OCI-LY1 (cell line): Measurements from ENCODE around the gene RCOR3.
"Not testable (repeated sequence)": the region's sequence is repeated elsewhere in the genome, so short reads cannot be mapped to it uniquely, and the experiment has no call there.

Experiments
- H2AFZ ChIP-seq: fragments of 200-600 bp; sonication (generic), shearing (Covaris generic); 2 replicates; pipeline ENCODE4 v1.6.0; 2014; ENCODE audit warnings: antibody characterized with exemption, mild to moderate bottlenecking, low read length
- H3F3A ChIP-seq: fragments of 200-600 bp; sonication (generic), shearing (Covaris generic); 2 replicates; pipeline ENCODE4 v1.6.0; 2014; ENCODE audit warnings: mild to moderate bottlenecking, antibody characterized with exemption, low read length, moderate library complexity; ENCODE audit not compliant: insufficient read depth
- H3K27ac ChIP-seq: fragments of 200-600 bp; sonication (generic); 2 replicates; pipeline ENCODE4 v1.5.1; 2014; ENCODE audit warnings: low read length, mixed run types, mild to moderate bottlenecking, low read depth; ENCODE audit not compliant: poor library complexity, severe bottlenecking
- H3K27me3 ChIP-seq: fragments of 200-600 bp; sonication (generic); 2 replicates; pipeline ENCODE4 v1.6.0; 2014; ENCODE audit warnings: antibody characterized with exemption, mild to moderate bottlenecking, low read length, moderate library complexity; ENCODE audit not compliant: insufficient read depth
- H3K36me3 ChIP-seq: fragments of 200-600 bp; sonication (generic); 2 replicates; pipeline ENCODE4 v1.6.1; 2014; ENCODE audit warnings: mild to moderate bottlenecking, antibody characterized with exemption, low read length, moderate library complexity, mixed read lengths; ENCODE audit not compliant: insufficient read depth
- H3K4me1 ChIP-seq: fragments of 200-600 bp; sonication (generic); 2 replicates; pipeline ENCODE4 v1.5.1; 2014; ENCODE audit warnings: mild to moderate bottlenecking, low read length, moderate library complexity; ENCODE audit not compliant: insufficient read depth, severe bottlenecking
- H3K4me2 ChIP-seq: fragments of 200-600 bp; sonication (generic), shearing (Covaris generic); 2 replicates; pipeline ENCODE4 v1.6.1; 2014; ENCODE audit warnings: low read length
- H3K4me3 ChIP-seq: fragments of 200-600 bp; sonication (generic); 2 replicates; pipeline ENCODE4 v1.5.1; 2014; ENCODE audit warnings: low read length, low read depth, mild to moderate bottlenecking, mixed read lengths; ENCODE audit not compliant: poor library complexity, severe bottlenecking
- H3K79me2 ChIP-seq: fragments of 200-600 bp; shearing (Covaris generic); 2 replicates; pipeline ENCODE4 v1.6.1; 2016; ENCODE audit warnings: mixed run types, low read length, mixed read lengths; ENCODE audit not compliant: insufficient read depth
- H3K9ac ChIP-seq: fragments of 200-600 bp; sonication (generic), shearing (Covaris generic); 2 replicates; pipeline ENCODE4 v1.6.1; 2014; ENCODE audit warnings: mild to moderate bottlenecking, low read length, mixed read lengths
- H3K9me2 ChIP-seq: fragments of 200-600 bp; sonication (generic), shearing (Covaris generic); 2 replicates; pipeline ENCODE4 v1.6.1; 2014; ENCODE audit warnings: low read depth, mild to moderate bottlenecking, low read length, mixed read lengths
- H3K9me3 ChIP-seq: fragments of 200-600 bp; shearing (Covaris generic); 2 replicates; pipeline ENCODE4 v1.6.1; 2014; ENCODE audit warnings: low read length, mixed read lengths
- H4K20me1 ChIP-seq: fragments of 200-600 bp; sonication (generic), shearing (Covaris generic); 2 replicates; pipeline ENCODE4 v1.6.0; 2016; ENCODE audit warnings: mild to moderate bottlenecking, low read length; ENCODE audit not compliant: insufficient read depth
- EZH2 ChIP-seq: fragments of 200-600 bp; sonication (generic), shearing (Covaris generic); IDR thresholded peaks from 2 replicates; pipeline ENCODE4 v1.8.0; 2017; ENCODE audit warnings: borderline replicate concordance, mixed run types, mild to moderate bottlenecking, antibody characterized with exemption, low read length, moderate library complexity, mixed read lengths
- TF ChIP-seq, protein P1 (sequence below): fragments of 200-600 bp; sonication (generic), shearing (Covaris generic); IDR thresholded peaks from 2 replicates; pipeline ENCODE4 v1.5.1; 2017; ENCODE audit warnings: mild to moderate bottlenecking, antibody characterized with exemption, low read length, moderate library complexity, mixed read lengths

The RCOR3 gene

DNA sequence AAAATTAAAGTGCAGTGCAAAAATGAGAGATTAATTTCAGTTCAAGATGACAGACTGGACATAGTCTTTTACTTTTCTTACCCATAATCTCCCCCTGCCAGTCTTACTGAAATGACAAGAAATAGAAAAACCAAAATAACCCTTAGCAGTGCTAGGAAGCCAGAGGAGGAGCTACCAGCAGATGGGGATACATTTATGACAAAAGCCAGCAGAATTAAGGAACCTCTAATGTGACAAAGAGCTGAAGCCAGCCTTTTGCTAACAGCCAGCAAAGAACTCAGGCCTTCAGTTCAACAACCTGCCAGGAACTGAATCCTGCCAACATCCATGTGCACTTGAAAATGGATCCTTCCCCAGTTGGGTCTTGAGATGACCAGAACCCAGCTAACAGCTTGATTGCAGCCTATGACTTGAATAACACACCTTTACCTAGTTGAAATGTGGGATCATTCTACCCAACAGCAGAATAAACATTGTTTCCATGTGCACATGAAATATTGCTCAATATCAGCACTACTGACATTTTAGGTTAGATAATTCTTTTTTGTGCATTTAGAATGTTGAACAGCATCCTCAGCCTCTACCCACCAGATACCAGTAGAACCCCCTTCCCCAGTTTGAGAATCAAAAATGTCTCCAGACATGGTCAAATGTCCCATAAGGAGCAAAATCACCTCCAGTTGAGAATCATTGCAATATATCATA, 59.6 kb downstream of the RCOR3 start:
- Histone ChIP-seq H3K36me3 (peaks cover 18% of the 10 kb centered on the region), H3K9ac (no peak overlapping the region), H2AFZ (no peak overlapping the region), H3K79me2 (no peaks in the 10 kb centered on the region), H3K27me3 (no peaks in the 10 kb centered on the region), H3K4me3 (no peak overlapping the region), H3K27ac (no peak overlapping the region), H3K4me1 (no peaks in the 10 kb centered on the region), H3K9me3 (no peaks in the 10 kb centered on the region), H3F3A (no peaks in the 10 kb centered on the region), H3K9me2 (no peaks in the 10 kb centered on the region), H4K20me1 (no peaks in the 10 kb centered on the region), H3K4me2 (no peak overlapping the region)
- no peak for TF ChIP-seq EZH2
- TF ChIP-seq, protein P1, sequence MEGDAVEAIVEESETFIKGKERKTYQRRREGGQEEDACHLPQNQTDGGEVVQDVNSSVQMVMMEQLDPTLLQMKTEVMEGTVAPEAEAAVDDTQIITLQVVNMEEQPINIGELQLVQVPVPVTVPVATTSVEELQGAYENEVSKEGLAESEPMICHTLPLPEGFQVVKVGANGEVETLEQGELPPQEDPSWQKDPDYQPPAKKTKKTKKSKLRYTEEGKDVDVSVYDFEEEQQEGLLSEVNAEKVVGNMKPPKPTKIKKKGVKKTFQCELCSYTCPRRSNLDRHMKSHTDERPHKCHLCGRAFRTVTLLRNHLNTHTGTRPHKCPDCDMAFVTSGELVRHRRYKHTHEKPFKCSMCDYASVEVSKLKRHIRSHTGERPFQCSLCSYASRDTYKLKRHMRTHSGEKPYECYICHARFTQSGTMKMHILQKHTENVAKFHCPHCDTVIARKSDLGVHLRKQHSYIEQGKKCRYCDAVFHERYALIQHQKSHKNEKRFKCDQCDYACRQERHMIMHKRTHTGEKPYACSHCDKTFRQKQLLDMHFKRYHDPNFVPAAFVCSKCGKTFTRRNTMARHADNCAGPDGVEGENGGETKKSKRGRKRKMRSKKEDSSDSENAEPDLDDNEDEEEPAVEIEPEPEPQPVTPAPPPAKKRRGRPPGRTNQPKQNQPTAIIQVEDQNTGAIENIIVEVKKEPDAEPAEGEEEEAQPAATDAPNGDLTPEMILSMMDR = peak; percentile 16; the same call in 1 of the 2 replicates

DNA sequence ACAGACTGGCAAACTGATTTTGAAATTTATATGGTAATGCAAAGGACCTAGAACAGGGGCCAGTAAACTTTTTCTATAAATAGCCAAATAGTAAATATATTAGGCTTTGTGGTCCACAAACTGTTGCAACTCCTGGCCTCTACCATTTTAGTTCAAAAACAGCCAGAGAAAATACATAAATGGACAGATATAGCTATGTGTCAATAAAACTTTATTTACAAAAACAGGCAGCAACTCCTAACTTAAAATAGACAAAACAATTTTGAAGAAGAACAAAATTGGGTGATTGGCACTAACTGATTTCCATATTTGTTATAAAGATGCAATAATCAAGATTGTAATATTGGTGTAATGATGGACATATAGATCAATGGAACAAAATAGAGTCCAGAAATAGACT, 60.7 kb downstream of the RCOR3 start:
- H3K9me3 ChIP-seq = no peaks in the 10 kb centered on the region
- no peaks in the 10 kb centered on the region for H3K9me2 ChIP-seq
- H3K4me1 ChIP-seq = no peaks in the 10 kb centered on the region
- H2AFZ ChIP-seq = no peak overlapping the region
- no peaks in the 10 kb centered on the region for H4K20me1 ChIP-seq
- no peak overlapping the region for H3K9ac ChIP-seq
- no peak overlapping the region for H3K4me3 ChIP-seq
- TF ChIP-seq, protein P1 = no peak
- no peak for TF ChIP-seq EZH2
- no peak overlapping the region for H3K27ac ChIP-seq
- no peaks in the 10 kb centered on the region for H3K79me2 ChIP-seq
- no peaks in the 10 kb centered on the region for H3F3A ChIP-seq
- peaks cover 7% of the 10 kb centered on the region; the same call in 1 of the 2 replicates for H3K36me3 ChIP-seq
- no peaks in the 10 kb centered on the region for H3K27me3 ChIP-seq
- H3K4me2 ChIP-seq = no peak overlapping the region

DNA sequence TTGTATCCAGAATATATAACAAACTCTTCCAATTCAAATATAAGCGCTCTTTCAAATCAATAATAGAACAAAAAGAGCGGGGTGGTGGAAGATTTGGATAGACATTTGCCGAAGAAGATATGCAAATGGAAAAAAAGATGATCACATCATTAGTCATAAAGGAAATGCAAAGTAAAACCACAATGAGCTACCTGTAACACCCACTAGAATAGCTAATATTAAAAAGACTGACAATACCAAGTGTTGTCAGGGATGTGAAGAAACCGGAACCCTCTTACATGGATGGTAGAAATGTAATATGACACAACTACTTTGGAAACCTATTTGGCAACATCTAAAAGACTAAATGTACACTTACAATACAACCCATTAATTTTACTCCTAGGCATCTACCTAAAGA, 61.8 kb downstream of the RCOR3 start:
- peaks cover 4% of the 10 kb centered on the region for H3K4me1 ChIP-seq
- TF ChIP-seq EZH2 = no peak
- TF ChIP-seq, protein P1 = no peak
- no peaks in the 10 kb centered on the region for H3K9me3 ChIP-seq
- H3K9me2 ChIP-seq = no peaks in the 10 kb centered on the region
- no peaks in the 10 kb centered on the region for H3K27me3 ChIP-seq
- no peaks in the 10 kb centered on the region for H3K79me2 ChIP-seq
- H2AFZ ChIP-seq = no peak overlapping the region
- H3K4me2 ChIP-seq = no peak overlapping the region
- H3F3A ChIP-seq = no peaks in the 10 kb centered on the region
- H3K9ac ChIP-seq = no peak overlapping the region
- H3K4me3 ChIP-seq = no peak overlapping the region
- H3K36me3 ChIP-seq = no peaks in the 10 kb centered on the region
- no peaks in the 10 kb centered on the region for H4K20me1 ChIP-seq
- H3K27ac ChIP-seq = no peak overlapping the region

DNA sequence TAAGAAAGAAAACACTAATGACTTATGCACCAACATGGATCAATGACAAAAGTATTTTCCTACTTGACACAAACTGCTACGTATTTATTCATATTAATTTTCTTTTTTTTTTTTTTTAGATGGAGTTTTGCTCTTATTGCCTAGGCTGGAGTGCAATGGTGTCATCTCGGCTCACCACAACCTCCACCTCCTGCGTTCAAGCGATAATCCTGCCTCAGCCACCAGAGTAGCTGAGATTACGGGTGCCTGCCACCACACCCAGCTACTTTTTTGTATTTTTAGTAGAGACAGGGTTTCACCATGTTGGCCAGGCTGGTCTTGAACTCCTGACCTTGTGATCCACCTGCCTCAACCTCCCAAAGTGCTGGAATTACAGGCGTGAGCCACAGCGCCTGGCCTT, 62.5 kb downstream of the RCOR3 start:
- H4K20me1 ChIP-seq, H3K27me3 ChIP-seq, H3K79me2 ChIP-seq, H3K36me3 ChIP-seq, H3K27ac ChIP-seq, H2AFZ ChIP-seq, H3F3A ChIP-seq, H3K9ac ChIP-seq, H3K9me2 ChIP-seq, H3K4me2 ChIP-seq, H3K4me3 ChIP-seq, H3K9me3 ChIP-seq, H3K4me1 ChIP-seq: not testable (repeated sequence)
